ENCODE measurements around the gene GART.

- TF ChIP-seq RAD21 (IDR thresholded peaks at IDR 0.05; ENCODE audit: low read depth) (no peak), CTCF (IDR thresholded peaks at IDR 0.05 in 2 of 3, conservative IDR thresholded peaks at IDR 0.05 in 1 of 3; ENCODE audit: borderline replicate concordance in 1 of 3, insufficient read depth in 1 of 3, low read depth in 2 of 3, low read length in 2 of 3) (no peak), POLR2AphosphoS5 (IDR thresholded peaks at IDR 0.05; ENCODE audit: low read depth, low read length) (no peak), YY1 (IDR thresholded peaks at IDR 0.05; ENCODE audit: extremely low read depth, insufficient replicate concordance, low read depth, low read length) (no peak), EZH2 (IDR thresholded peaks at IDR 0.05) (no peak), POLR2A (IDR thresholded peaks at IDR 0.05; ENCODE audit: borderline replicate concordance, extremely low read depth, insufficient read depth, insufficient read length) (no peak)
Measured at GRCh38 chr21:33461538-33462250, 80.2 kb downstream of the GART start.

Measured in HCT116 (cell line).